H1 (cell line): Measurements from ENCODE around the gene ZNF333. TPM values are rescaled to one million over a fixed set of nuclear protein-coding genes. Genes with fewer than 3 reads are reported as not detected.

Source experiments
- CTCF ChIA-PET: fragments of 300-600 bp; sonication (Branson Sonifier 250); formaldehyde crosslinking; loops from one replicate; lab custom pipeline; 2021; ENCODE audit not compliant: partially characterized antibody; lab: Charles Lee
- POLR2A ChIA-PET: fragments of 300-600 bp; sonication (Branson Sonifier 250); formaldehyde crosslinking; loops from one replicate; lab custom pipeline; 2021; ENCODE audit warnings: inconsistent platforms; ENCODE audit not compliant: partially characterized antibody; lab: Charles Lee
- DNase-seq, 2 experiments: peaks; one replicate each; pipeline versions ENCODE4 v3.0.0 to v3.0.0-alpha.2; 2010 to 2022; ENCODE audit warnings: low spot score in 2 of 2, low read depth in 1 of 2, mixed read lengths in 1 of 2
- FAIRE-seq: peaks from 2 replicates; lab custom pipeline; 2011; peaks lifted over from hg19 to GRCh38; lab: Jason Lieb, UNC
- H2AFZ ChIP-seq: 2 replicates; pipeline ENCODE4 v1.8.1; 2012; ENCODE audit warnings: low read length, inconsistent platforms
- H2AK5ac ChIP-seq: 2 replicates; pipeline ENCODE4 v1.6.1; 2013; ENCODE audit warnings: low read depth, low read length
- H2BK120ac ChIP-seq: replicated peaks from 2 replicates; pipeline ENCODE3; 2013; ENCODE audit warnings: low read depth, low read length, inconsistent platforms
- H2BK12ac ChIP-seq: 2 replicates; pipeline ENCODE4 v1.6.1; 2013; ENCODE audit warnings: low read depth, low read length
- H2BK15ac ChIP-seq: 2 replicates; pipeline ENCODE4 v1.6.1; 2013; ENCODE audit warnings: low read length
- H2BK20ac ChIP-seq: 2 replicates; pipeline ENCODE4 v1.6.1; 2013; ENCODE audit warnings: low read length
- H2BK5ac ChIP-seq: 2 replicates; pipeline ENCODE4 v1.6.1; 2013; ENCODE audit warnings: low read depth, low read length
- H3K14ac ChIP-seq: 2 replicates; pipeline ENCODE4 v1.6.1; 2013; ENCODE audit warnings: inconsistent platforms; ENCODE audit not compliant: insufficient read length
- H3K18ac ChIP-seq: 2 replicates; pipeline ENCODE4 v1.6.1; 2013; ENCODE audit warnings: low read length; ENCODE audit errors: extremely low read depth
- H3K23ac ChIP-seq: 2 replicates; pipeline ENCODE4 v1.6.1; 2013; ENCODE audit warnings: inconsistent platforms; ENCODE audit not compliant: insufficient read length
- H3K23me2 ChIP-seq: 2 replicates; pipeline ENCODE4 v1.6.1; 2013; ENCODE audit warnings: low read depth, low read length
- H3K27ac ChIP-seq: 2 replicates; pipeline ENCODE4 v1.6.1; 2011; ENCODE audit warnings: low read depth, low read length, inconsistent platforms
- H3K27me3 ChIP-seq, 4 experiments: replicated peaks in 1 of 4; 1 replicate in 1 of 4; 2 replicates in 3 of 4; pipeline versions ENCODE4 v1.6.1 to v1.8.1; 2011 to 2013; ENCODE audit warnings: low read length in 3 of 4, mild to moderate bottlenecking in 3 of 4, inconsistent platforms in 2 of 4, mixed read lengths in 2 of 4, moderate library complexity in 1 of 4; ENCODE audit not compliant: control insufficient read depth in 3 of 4, insufficient read depth in 3 of 4; ENCODE audit errors: extremely low read depth in 1 of 4
- H3K36me3 ChIP-seq, 4 experiments: 2 replicates each; pipeline versions ENCODE4 v1.6.1 to v1.8.1; 2011 to 2013; ENCODE audit warnings: mild to moderate bottlenecking in 4 of 4, low read length in 3 of 4, moderate library complexity in 2 of 4, control low read depth in 1 of 4, inconsistent platforms in 1 of 4; ENCODE audit not compliant: insufficient read depth in 4 of 4, control insufficient read depth in 2 of 4
- H3K4ac ChIP-seq: replicated peaks from 2 replicates; pipeline ENCODE3; 2013; ENCODE audit warnings: low read length, low read depth, mixed read lengths, inconsistent platforms; ENCODE audit not compliant: insufficient read length
- H3K4me1 ChIP-seq, 4 experiments: replicated peaks in 1 of 4; 1 replicate in 1 of 4; 2 replicates in 3 of 4; pipeline versions ENCODE4 v1.6.1 to v1.8.1; 2011 to 2013; ENCODE audit warnings: low read length in 3 of 4, inconsistent platforms in 2 of 4, mixed read lengths in 1 of 4; ENCODE audit not compliant: insufficient read depth in 4 of 4, control insufficient read depth in 3 of 4
- H3K4me2 ChIP-seq, 2 experiments: 2 replicates each; pipeline versions ENCODE4 v1.6.1 to v1.8.1; 2011 to 2013; ENCODE audit warnings: low read depth in 2 of 2, low read length in 2 of 2, control low read depth in 1 of 2, inconsistent platforms in 1 of 2, mild to moderate bottlenecking in 1 of 2; ENCODE audit not compliant: insufficient read depth in 1 of 2
- H3K4me3 ChIP-seq, 4 experiments: fragments of 200-600, 300-600 bp in 1 of 4; sonication (generic), shearing (Covaris generic), sonication (Bioruptor Twin) in 1 of 4; 2 replicates each; pipeline versions ENCODE4 v1.5.1 to v1.8.1; 2011 to 2016; ENCODE audit warnings: low read length in 4 of 4, low read depth in 3 of 4, control low read depth in 2 of 4, inconsistent platforms in 2 of 4, mild to moderate bottlenecking in 2 of 4, mixed read lengths in 1 of 4, moderate library complexity in 1 of 4; ENCODE audit not compliant: insufficient read depth in 2 of 4; ENCODE audit errors: extremely low read depth in 1 of 4
- H3K56ac ChIP-seq: replicated peaks from 2 replicates; pipeline ENCODE3; 2013; ENCODE audit warnings: low read depth, mild to moderate bottlenecking, mixed read lengths, low read length, inconsistent platforms; ENCODE audit not compliant: insufficient read length
- H3K79me1 ChIP-seq: 2 replicates; pipeline ENCODE4 v1.6.1; 2013; ENCODE audit warnings: low read depth, low read length, control low read depth
- H3K79me2 ChIP-seq, 2 experiments: 2 replicates each; pipeline versions ENCODE4 v1.6.1 to v1.8.1; 2012 to 2013; ENCODE audit warnings: low read length in 2 of 2, mild to moderate bottlenecking in 2 of 2, inconsistent platforms in 1 of 2; ENCODE audit not compliant: insufficient read depth in 2 of 2, control insufficient read depth in 1 of 2
- H3K9ac ChIP-seq, 4 experiments: replicated peaks in 1 of 4; 1 replicate in 1 of 4; 2 replicates in 3 of 4; pipeline versions ENCODE4 v1.6.1 to v1.8.1; 2011 to 2013; ENCODE audit warnings: low read depth in 3 of 4, low read length in 3 of 4, control low read depth in 2 of 4, mild to moderate bottlenecking in 2 of 4, moderate library complexity in 2 of 4, inconsistent platforms in 1 of 4; ENCODE audit errors: extremely low read depth in 1 of 4
- H3K9me3 ChIP-seq, 2 experiments: 2 replicates each; pipeline versions ENCODE4 v1.6.1 to v1.8.1; 2012 to 2013; ENCODE audit warnings: mild to moderate bottlenecking in 2 of 2, moderate library complexity in 2 of 2, control low read depth in 1 of 2, inconsistent platforms in 1 of 2, low read depth in 1 of 2, low read length in 1 of 2, mixed read lengths in 1 of 2; ENCODE audit not compliant: insufficient read depth in 2 of 2
- H4K20me1 ChIP-seq, 2 experiments: replicated peaks in 1 of 2; 2 replicates each; pipeline versions ENCODE3 to v1.8.1; 2011 to 2013; ENCODE audit warnings: inconsistent platforms in 2 of 2, low read length in 2 of 2, mild to moderate bottlenecking in 1 of 2; ENCODE audit not compliant: insufficient read depth in 2 of 2, control insufficient read depth in 1 of 2
- H4K5ac ChIP-seq: 2 replicates; pipeline ENCODE4 v1.6.1; 2013; ENCODE audit warnings: low read length, low read depth, mixed read lengths, inconsistent platforms; ENCODE audit not compliant: insufficient read length
- H4K8ac ChIP-seq: 2 replicates; pipeline ENCODE4 v1.8.0; 2013; ENCODE audit warnings: mild to moderate bottlenecking, moderate library complexity, low read length, inconsistent platforms; ENCODE audit not compliant: insufficient read depth; ENCODE audit errors: extremely low read depth
- H4K91ac ChIP-seq: replicated peaks from 2 replicates; pipeline ENCODE3; 2013; ENCODE audit warnings: low read length, mixed read lengths, inconsistent platforms; ENCODE audit not compliant: insufficient read length
- CHD1 ChIP-seq: IDR thresholded peaks from 2 replicates; pipeline ENCODE4 v1.6.1; 2012; ENCODE audit warnings: low read depth, low read length, improper control_type of control experiment
- SIN3A ChIP-seq, 2 experiments: IDR thresholded peaks in 1 of 2; conservative IDR thresholded peaks in 1 of 2; 2 replicates each; pipeline ENCODE4 v1.6.1; 2011 to 2012; ENCODE audit warnings: low read length in 2 of 2, improper control_type of control experiment in 1 of 2, low read depth in 1 of 2, mild to moderate bottlenecking in 1 of 2
- WGBS, 2 experiments: shearing (Covaris generic) in 1 of 2; methylation state at CpG; one replicate each; pipeline versions ENCODE4 v1.1.6 to v1.1.7; 2013 to 2015; ENCODE audit warnings: low lambda C conversion rate in 2 of 2, mixed read lengths in 2 of 2, inconsistent platforms in 1 of 2, low coverage in 1 of 2, missing lambda C conversion rate in 1 of 2; ENCODE audit not compliant: insufficient replicate concordance in 2 of 2, insufficient coverage in 1 of 2, insufficient read length in 1 of 2; ENCODE audit errors: extremely low coverage in 1 of 2, missing lambda C conversion rate in 1 of 2; 5-methylcytosine and 5-hydroxymethylcytosine counted together
- polyA plus RNA-seq, 7 experiments: library from polyadenylated mRNA; depleted of rRNA in 3 of 7; stranded (reverse) in 5 of 7; unstranded in 2 of 7; fragments of >200 nt in 5 of 7; fragments of 200-250 nt in 2 of 7; gene quantifications; 1 replicate in 5 of 7; 2 replicates in 1 of 7; 4 replicates in 1 of 7; pipeline versions ENCODE4 v1.2.1 to v1.2.3, GENCODE V29; 2011 to 2013; ENCODE audit warnings: missing spikeins in 2 of 7, mixed read lengths in 2 of 7
- total RNA-seq: library from RNA; stranded (reverse); fragmentation: NEBNext Ultra II Directional; extraction: Animal tissue kit (Norgen Biotek cat#: 25700); gene quantifications from 2 replicates; pipeline ENCODE4 v1.2.1, GENCODE V29; 2021

ZNF333 gene
- total and polyA plus RNA-seq, 2 of the 8 experiments (the other 6 are each of a cell fraction or from before 2014, with no cell fraction given): 7.3 to 8.4 TPM

DNA sequence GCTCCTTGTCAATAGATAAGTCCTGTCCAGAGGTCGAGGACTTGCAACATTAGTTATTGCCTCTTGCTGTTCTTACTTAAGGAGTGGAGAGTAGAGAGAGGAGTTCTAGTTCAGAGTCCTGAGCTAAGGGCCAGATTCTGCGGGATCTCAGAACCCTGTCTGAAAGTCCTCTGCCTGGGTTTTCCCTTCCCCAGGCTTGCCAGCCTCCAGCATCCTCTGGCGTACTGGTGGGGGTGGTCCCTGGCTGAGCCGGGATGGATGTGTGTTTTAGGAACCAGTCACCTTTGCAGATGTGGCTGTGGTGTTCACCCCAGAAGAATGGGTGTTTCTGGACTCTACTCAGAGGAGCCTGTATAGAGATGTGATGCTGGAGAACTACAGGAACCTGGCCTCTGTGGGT, 26.0 kb downstream of the ZNF333 start:
- H3K23me2 ChIP-seq: no peaks in the 10 kb centered on the region
- H2BK15ac ChIP-seq: no peak overlapping the region
- H3K4ac ChIP-seq: no peak overlapping the region
- H4K5ac ChIP-seq: no peak overlapping the region
- no peak overlapping the region for H2BK12ac ChIP-seq
- no peaks in the 10 kb centered on the region for H4K20me1 ChIP-seq
- FAIRE-seq (no peak), DNase-seq (no peak)
- H3K36me3 ChIP-seq: peaks cover 4 to 37% (median 25%) of the 10 kb centered on the region in 4 experiments; a peak in 6 of 8 replicates
- H3K27me3 ChIP-seq: no peaks in the 10 kb centered on the region; a peak in 1 of 7 replicates
- H3K4me1 ChIP-seq: no peaks in the 10 kb centered on the region
- TF ChIP-seq SIN3A (conservative IDR thresholded peaks at IDR 0.05 in 1 of 2, IDR thresholded peaks at IDR 0.05 in 1 of 2; ENCODE audit: low read depth in 1 of 2, low read length in 2 of 2) (no peak), CHD1 (no peak)
- no peak overlapping the region for H2BK20ac ChIP-seq
- no peak overlapping the region for H2BK5ac ChIP-seq
- no peak overlapping the region for H3K27ac ChIP-seq
- no peak overlapping the region for H3K18ac ChIP-seq
- H4K8ac ChIP-seq: no peak overlapping the region
- H2AFZ ChIP-seq: no peak overlapping the region
- WGBS, 2 experiments: 93% methylated on average over 4 of the region's 4 CpGs; no CpG with 5 or more reads in 1 of the 2 experiments
- peaks cover 55 to 59% of the 10 kb centered on the region in 2 experiments for H3K9me3 ChIP-seq
- POLR2A ChIA-PET: no interaction called here
- no peak overlapping the region for H2AK5ac ChIP-seq
- no peak overlapping the region for H3K4me3 ChIP-seq
- H3K23ac ChIP-seq: no peak overlapping the region
- no peak overlapping the region for H3K14ac ChIP-seq
- CTCF ChIA-PET: no interaction called here
- H3K79me1 ChIP-seq: no peaks in the 10 kb centered on the region
- H3K9ac ChIP-seq: no peak overlapping the region
- H3K56ac ChIP-seq: no peak overlapping the region
- H3K4me2 ChIP-seq: no peak overlapping the region
- no peak overlapping the region for H2BK120ac ChIP-seq
- H4K91ac ChIP-seq: no peak overlapping the region
- H3K79me2 ChIP-seq: no peaks in the 10 kb centered on the region
